Mesodermal cell (in vitro differentiated cells): ENCODE results near the gene SORCS3.

ENCODE experiments used
- H3K27ac ChIP-seq: 2 replicates; pipeline ENCODE4 v1.7.0; 2013; ENCODE audit warnings: mild to moderate bottlenecking, low read depth, low read length, moderate library complexity; ENCODE audit not compliant: severe bottlenecking
- H3K36me3 ChIP-seq: 2 replicates; pipeline ENCODE4 v1.7.1; 2013; ENCODE audit warnings: mild to moderate bottlenecking, low read length, moderate library complexity; ENCODE audit not compliant: control insufficient read depth, insufficient read depth
- H3K4me1 ChIP-seq: one replicate; pipeline ENCODE4 v1.7.1; 2013; ENCODE audit warnings: mild to moderate bottlenecking, low read length; ENCODE audit not compliant: insufficient read depth, control insufficient read depth, poor library complexity, severe bottlenecking
- H3K4me3 ChIP-seq: 2 replicates; pipeline ENCODE4 v1.7.0; 2013; ENCODE audit warnings: low read length, control low read depth, mild to moderate bottlenecking; ENCODE audit not compliant: insufficient read depth, poor library complexity, severe bottlenecking; ENCODE audit errors: extremely low read depth
- H3K9me3 ChIP-seq: 2 replicates; pipeline ENCODE4 v1.7.1; 2013; ENCODE audit warnings: mild to moderate bottlenecking, low read length, moderate library complexity; ENCODE audit not compliant: control insufficient read depth
- WGBS, 2 experiments: methylation state at CpG; one replicate each; pipeline ENCODE4 v1.1.5; 2013; ENCODE audit warnings: missing lambda C conversion rate in 2 of 2; ENCODE audit not compliant: insufficient coverage in 2 of 2; 5-methylcytosine and 5-hydroxymethylcytosine counted together

Gene SORCS3

DNA sequence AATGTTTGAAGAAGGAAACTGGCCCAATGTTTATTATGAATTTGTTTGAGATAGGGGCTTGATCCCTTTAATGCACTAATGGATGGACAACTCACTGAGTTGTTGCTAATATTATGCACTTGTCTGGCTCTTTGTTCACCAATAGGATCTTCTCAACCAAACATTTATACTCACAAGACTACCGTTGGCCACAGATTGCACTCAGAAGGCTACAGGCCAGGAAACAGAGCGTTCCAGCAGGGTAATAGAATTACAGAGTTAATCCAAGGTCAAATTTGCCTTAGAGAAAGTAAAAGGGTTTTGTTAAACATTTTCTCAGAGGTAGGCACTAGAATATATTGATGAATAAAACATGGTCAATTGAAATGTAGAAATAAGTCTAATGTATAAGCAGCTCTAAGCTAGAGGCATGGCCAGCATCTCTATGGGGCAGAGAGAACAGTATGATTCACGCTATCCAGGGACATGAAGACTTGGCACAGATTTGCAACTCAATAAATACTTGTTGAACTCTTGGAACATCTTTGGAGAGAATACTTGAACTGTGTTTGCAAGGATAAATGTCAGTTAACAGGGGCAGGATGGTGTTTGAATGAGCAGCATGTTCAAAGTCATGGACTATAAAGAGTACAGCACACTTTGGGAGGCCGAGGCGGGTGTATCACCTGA, 606.9 kb downstream of the SORCS3 start:
- Histone ChIP-seq H3K27ac (no peak overlapping the region), H3K4me1 (no peaks in the 10 kb centered on the region), H3K9me3 (no peaks in the 10 kb centered on the region), H3K36me3 (no peaks in the 10 kb centered on the region), H3K4me3 (no peak overlapping the region)
- WGBS, 2 experiments = 79 to 93% methylated on average over 4 of the region's 5 CpGs

- Histone ChIP-seq H3K4me1 (no peaks in the 10 kb centered on the region), H3K36me3 (no peaks in the 10 kb centered on the region), H3K27ac (no peak overlapping the region), H3K9me3 (no peaks in the 10 kb centered on the region), H3K4me3 (no peak overlapping the region)
Measured at GRCh38 chr10:105252911-105253310, 611.8 kb downstream of the SORCS3 start.

DNA sequence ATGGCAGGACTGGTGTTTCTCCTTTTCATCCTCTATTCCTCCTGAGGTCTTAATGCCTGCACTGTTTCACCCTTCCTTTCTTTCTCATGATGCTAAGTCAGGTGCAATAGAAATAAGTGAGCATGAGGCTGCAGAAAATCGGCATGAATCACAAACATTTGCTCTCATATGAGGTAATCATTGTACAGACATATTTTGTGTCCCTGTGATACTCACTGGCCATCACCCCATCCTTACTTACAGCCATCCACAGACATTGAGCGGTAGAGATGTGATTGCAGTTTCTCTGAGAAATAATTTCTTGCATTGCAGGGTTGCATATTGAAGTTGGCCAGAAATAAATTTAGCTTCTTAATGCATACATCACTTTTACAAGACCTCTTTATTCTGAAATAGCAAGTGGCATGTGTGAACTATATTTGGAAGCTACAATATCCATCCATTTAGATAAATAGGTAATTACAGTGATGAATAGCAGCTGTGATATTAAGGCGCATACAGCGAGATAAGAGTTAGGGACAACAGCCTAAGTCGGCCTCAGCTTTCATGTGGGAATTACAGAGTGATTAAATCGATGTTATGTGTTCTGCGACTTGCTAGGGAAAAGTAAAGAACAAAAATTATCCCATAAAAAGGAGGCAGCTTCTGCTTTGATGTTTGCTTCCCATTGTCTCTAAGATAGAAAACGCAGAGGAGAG, 612.6 kb downstream of the SORCS3 start:
- Histone ChIP-seq H3K36me3 (no peaks in the 10 kb centered on the region), H3K27ac (no peak overlapping the region), H3K4me1 (no peaks in the 10 kb centered on the region), H3K9me3 (no peaks in the 10 kb centered on the region), H3K4me3 (no peak overlapping the region)
- WGBS, 2 experiments = 92 to 95% methylated on average over 5 to 6 of the region's 8 CpGs

DNA sequence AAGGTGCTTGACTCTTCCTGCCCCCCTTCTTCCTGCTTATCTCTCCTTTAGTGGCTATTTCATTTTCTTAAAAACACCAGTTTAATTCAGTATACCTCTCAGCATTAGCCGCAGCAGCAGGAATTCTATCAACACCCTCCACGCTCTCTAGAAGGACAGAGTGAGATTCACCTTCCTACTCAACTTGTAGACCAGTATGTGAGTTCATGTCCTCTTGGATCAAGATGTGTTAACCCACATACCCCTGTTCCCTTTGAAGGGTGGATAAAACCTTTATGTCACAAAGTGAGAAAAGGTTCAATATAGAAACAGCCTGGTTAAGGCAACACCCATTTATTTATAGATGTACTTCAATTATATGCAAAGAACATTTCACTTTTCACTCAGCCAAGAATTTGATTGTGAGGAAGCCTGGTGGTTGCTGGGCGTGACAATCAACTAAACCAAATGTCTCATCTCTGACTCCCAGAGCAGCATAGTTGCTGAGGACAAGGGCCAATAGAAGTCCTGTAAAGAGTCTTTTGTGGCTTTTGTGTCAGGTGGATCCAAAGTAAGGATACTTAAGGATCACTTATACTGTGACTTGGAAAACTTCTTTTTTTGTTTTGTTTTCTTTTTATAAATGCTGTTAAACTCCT, 617.1 kb downstream of the SORCS3 start:
- Histone ChIP-seq H3K36me3 (no peaks in the 10 kb centered on the region), H3K4me3 (no peak overlapping the region), H3K4me1 (no peaks in the 10 kb centered on the region), H3K9me3 (no peaks in the 10 kb centered on the region), H3K27ac (no peak overlapping the region)
- 80% methylated on average over 2 of the region's 3 CpGs; no CpG with 5 or more reads in 1 of the 2 experiments for WGBS, 2 experiments

GRCh38 chr10:105258674-105259065, 617.6 kb downstream of the SORCS3 start:
- Histone ChIP-seq H3K36me3 (no peaks in the 10 kb centered on the region), H3K4me1 (no peaks in the 10 kb centered on the region), H3K4me3 (no peak overlapping the region), H3K9me3 (no peaks in the 10 kb centered on the region), H3K27ac (no peak overlapping the region)
- no CpG with 5 or more reads among the region's 1 CpG for WGBS, 2 experiments

- Histone ChIP-seq H3K9me3 (no peaks in the 10 kb centered on the region), H3K4me3 (no peak overlapping the region), H3K27ac (no peak overlapping the region), H3K36me3 (no peaks in the 10 kb centered on the region), H3K4me1 (no peaks in the 10 kb centered on the region)
- 83 to 86% methylated on average over 1 of the region's 2 CpGs for WGBS, 2 experiments
Measured at GRCh38 chr10:105259201-105259600, 618.1 kb downstream of the SORCS3 start.

DNA sequence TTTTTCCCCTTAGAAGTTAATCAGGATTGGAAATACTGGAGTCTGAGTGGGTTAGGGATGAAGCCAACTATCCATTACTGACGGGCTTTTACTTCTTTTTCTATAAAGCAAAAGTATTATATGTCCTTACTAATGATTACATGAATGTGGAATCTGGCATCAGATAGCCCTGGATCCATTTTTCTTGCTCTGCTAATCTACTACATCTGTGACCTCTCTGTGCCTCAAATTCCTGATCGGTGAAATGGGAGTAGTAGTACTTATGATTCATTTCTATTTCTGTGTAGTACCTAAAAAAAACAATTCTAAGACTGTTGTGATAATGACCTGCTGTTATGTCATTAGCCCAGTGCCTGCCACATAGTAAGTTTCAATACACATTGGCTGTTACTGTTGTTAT, 621.6 kb downstream of the SORCS3 start:
- no peak overlapping the region for H3K27ac ChIP-seq
- H3K4me1 ChIP-seq = no peaks in the 10 kb centered on the region
- no peak overlapping the region for H3K4me3 ChIP-seq
- H3K36me3 ChIP-seq = no peaks in the 10 kb centered on the region
- WGBS, 2 experiments = no CpG with 5 or more reads among the region's 2 CpGs
- H3K9me3 ChIP-seq = no peaks in the 10 kb centered on the region

- no peaks in the 10 kb centered on the region for H3K4me1 ChIP-seq
- no peaks in the 10 kb centered on the region for H3K9me3 ChIP-seq
- H3K36me3 ChIP-seq = no peaks in the 10 kb centered on the region
- H3K27ac ChIP-seq = no peak overlapping the region
- 89 to 94% methylated on average over 3 to 5 of the region's 7 CpGs for WGBS, 2 experiments
- H3K4me3 ChIP-seq = no peak overlapping the region
Measured at GRCh38 chr10:105266966-105267539, 626.0 kb downstream of the SORCS3 start.

GRCh38 chr10:105268961-105269360, 627.9 kb downstream of the SORCS3 start:
- WGBS, 2 experiments = 88 to 100% methylated on average over 1 of the region's 1 CpG
- H3K27ac ChIP-seq = no peak overlapping the region
- no peaks in the 10 kb centered on the region for H3K4me1 ChIP-seq
- no peaks in the 10 kb centered on the region for H3K36me3 ChIP-seq
- H3K9me3 ChIP-seq = no peaks in the 10 kb centered on the region
- no peak overlapping the region for H3K4me3 ChIP-seq

- H3K27ac ChIP-seq = no peak overlapping the region
- H3K9me3 ChIP-seq = no peaks in the 10 kb centered on the region
- no peaks in the 10 kb centered on the region for H3K36me3 ChIP-seq
- H3K4me3 ChIP-seq = no peak overlapping the region
- WGBS, 2 experiments = 86 to 100% methylated on average over 1 of the region's 3 CpGs
- no peaks in the 10 kb centered on the region for H3K4me1 ChIP-seq
Measured at GRCh38 chr10:105269689-105270088, 628.6 kb downstream of the SORCS3 start.
